NCI-H128 (cell line): ENCODE data around the gene ZNF891.

Experiments used
- DNase-seq: peaks from one replicate; lab custom pipeline; 2025; ENCODE audit not compliant: unreplicated experiment; lab: John Stamatoyannopoulos, UW

Gene ZNF891

GRCh38 chr12:133063556-133063955 is 66.5 kb downstream of the ZNF891 start:
- no peak for DNase-seq

- DNase-seq, result no peak
Observed at GRCh38 chr12:133061954-133062353, 68.1 kb downstream of the ZNF891 start.

DNA sequence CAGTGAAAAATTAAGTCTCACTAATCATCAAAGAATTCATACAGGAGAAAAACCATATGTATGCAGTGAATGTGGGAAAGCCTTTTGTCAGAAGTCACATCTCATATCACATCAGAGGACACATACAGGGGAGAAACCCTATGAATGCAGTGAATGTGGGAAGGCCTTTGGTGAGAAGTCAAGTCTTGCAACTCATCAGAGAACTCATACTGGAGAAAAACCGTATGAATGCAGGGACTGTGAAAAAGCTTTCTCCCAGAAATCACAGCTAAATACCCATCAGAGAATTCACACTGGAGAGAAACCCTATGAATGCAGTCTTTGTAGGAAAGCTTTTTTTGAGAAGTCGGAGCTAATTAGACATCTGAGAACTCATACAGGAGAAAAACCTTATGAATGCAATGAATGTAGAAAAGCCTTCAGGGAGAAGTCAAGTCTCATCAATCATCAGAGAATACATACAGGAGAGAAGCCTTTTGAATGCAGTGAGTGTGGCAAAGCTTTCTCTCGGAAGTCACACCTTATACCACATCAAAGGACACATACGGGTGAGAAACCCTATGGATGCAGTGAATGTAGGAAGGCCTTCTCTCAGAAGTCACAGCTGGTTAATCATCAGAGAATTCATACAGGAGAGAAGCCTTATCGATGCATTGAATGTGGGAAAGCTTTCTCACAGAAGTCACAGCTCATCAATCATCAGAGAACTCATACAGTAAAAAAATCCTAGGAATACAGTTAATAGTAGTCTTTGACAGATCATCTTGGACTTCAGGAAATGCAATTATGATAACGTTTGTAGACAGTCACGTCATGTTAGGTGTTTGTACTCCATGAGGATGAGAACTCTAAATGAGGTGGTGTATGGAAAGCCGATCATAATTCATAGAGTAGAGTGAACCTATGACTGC is 71.6 kb downstream of the ZNF891 start:
- no peak for DNase-seq

- no peak for DNase-seq
Observed at GRCh38 chr12:133057446-133057845, 72.6 kb downstream of the ZNF891 start.
